ENCODE results near the gene DOCK3.

DNA sequence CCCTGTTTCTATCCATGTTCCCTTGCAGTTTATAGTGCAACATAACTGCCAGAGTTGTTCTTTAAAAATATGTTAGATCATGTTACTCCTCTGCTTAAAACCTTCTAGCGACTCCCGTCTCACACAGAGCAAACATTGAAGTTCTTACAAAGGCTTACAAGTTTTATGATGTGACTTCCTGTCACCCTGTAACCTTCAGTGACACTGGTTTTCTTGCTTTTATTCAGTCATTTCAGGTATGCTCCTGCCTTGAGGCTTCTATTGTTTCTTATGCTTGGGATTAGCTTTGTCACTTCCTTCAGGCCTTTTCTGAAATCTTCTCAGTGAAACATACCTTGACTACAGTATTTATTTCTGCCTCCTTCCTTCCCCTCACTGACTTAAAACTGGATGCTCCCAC, 252.1 kb downstream of the DOCK3 start:
- TF ChIP-seq POLR2AphosphoS5 (IDR thresholded peaks at IDR 0.05; ENCODE audit: insufficient read depth in 1 of 2, low read depth in 1 of 2) (no peak), POLR2A (IDR thresholded peaks at IDR 0.05) (no peak)
- TF ChIP-seq, protein P1, sequence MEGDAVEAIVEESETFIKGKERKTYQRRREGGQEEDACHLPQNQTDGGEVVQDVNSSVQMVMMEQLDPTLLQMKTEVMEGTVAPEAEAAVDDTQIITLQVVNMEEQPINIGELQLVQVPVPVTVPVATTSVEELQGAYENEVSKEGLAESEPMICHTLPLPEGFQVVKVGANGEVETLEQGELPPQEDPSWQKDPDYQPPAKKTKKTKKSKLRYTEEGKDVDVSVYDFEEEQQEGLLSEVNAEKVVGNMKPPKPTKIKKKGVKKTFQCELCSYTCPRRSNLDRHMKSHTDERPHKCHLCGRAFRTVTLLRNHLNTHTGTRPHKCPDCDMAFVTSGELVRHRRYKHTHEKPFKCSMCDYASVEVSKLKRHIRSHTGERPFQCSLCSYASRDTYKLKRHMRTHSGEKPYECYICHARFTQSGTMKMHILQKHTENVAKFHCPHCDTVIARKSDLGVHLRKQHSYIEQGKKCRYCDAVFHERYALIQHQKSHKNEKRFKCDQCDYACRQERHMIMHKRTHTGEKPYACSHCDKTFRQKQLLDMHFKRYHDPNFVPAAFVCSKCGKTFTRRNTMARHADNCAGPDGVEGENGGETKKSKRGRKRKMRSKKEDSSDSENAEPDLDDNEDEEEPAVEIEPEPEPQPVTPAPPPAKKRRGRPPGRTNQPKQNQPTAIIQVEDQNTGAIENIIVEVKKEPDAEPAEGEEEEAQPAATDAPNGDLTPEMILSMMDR (IDR thresholded peaks at IDR 0.05): no peak

All from vagina (tissue), 2 donors.